ENCODE results near the gene TACC3.

The TACC3 gene

DNA sequence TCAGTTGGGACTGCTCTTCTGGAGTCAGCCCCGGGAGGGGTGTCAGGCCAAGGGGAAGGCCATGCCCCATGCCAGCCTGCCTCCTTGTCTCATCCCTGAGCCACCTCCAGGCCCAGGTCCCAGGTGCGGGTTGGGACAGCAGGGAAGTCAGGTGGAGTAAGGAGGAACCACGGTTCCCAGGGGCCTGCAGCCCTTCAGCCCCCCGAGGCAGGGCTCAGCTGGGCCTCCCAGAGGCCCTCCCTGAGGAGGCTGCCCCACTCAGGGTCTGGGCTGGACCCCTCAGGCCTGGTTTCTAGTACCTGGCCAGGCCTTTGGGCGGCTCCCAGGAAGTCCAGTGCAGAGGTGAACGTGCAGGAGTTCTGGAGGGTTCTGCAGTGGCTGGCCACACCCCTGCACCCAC, 48.4 kb downstream of the TACC3 start:
- FAIRE-seq (no peak), DNase-seq (ENCODE audit: insufficient read length, low spot score) (no peak)

- FAIRE-seq (no peak), DNase-seq (ENCODE audit: insufficient read length, low spot score) (no peak)
These were observed 48.9 kb downstream of the TACC3 start for GRCh38 chr4:1770245-1770644.

- FAIRE-seq (no peak), DNase-seq (ENCODE audit: insufficient read length, low spot score) (no peak)
These were observed 49.5 kb downstream of the TACC3 start for GRCh38 chr4:1770791-1771231.

DNA sequence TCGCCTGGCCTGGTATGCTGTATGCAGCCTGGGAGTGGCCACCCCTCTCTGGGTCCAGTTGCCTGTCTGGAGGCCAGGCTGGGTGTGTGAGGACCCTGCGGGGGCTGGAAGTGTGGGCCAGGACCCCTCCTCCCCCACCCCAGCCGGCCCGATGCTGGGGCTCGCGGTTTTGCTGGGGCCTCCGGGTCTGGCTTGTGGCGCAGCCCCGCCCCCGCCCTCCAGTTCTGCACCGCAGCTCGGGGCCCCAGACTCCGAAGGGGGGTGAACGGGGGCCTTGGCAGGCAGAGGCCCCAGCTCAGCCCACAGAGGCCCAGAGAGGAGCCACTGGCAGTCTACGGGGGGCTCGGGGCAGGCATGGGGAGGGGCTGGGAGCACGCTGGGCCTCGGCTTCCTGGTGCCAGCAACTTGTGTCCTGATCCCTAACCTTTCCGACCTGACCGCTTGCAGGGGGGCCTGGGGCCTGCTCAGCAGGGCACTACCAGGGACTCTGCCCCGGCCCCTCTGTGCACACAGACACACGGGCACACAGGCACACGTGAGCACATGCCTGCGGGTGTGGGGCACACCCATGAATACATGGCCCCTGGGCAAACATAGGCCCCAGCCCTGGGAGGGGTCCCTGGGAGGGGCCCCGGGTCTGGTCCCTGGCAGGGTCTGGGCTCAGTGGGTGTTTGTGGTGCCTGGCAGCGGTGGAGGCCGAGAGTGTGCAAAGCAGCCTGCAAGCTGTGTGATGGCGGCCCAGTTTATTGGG, 50.4 kb downstream of the TACC3 start:
- DNase-seq (ENCODE audit: insufficient read length, low spot score) (no peak), FAIRE-seq (no peak)

- no peak for DNase-seq (ENCODE audit: insufficient read length, low spot score)
- FAIRE-seq: no peak
These were observed 51.7 kb downstream of the TACC3 start for GRCh38 chr4:1772853-1773538.

DNA sequence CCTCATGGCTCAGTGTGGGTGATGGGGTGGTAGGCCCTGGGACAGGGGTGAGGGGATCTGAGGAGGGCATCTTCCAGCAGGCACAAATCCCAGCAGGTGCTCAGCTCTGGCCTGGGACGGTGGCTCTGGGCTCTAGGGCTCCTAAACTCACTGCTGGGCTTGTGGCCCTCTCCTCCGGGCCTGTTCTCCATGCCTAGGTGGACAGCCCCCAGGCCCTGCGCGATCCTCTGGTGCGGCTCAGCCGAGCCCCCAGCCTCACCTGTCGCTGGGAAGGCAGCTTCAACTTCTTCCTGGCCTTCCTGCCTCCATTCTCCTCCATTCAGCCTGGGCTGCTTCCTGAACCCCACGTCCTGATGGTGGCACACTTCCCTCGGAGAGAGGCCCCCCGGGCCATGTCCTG, 52.4 kb downstream of the TACC3 start:
- DNase-seq (ENCODE audit: insufficient read length, low spot score) (no peak), FAIRE-seq (no peak)

DNA sequence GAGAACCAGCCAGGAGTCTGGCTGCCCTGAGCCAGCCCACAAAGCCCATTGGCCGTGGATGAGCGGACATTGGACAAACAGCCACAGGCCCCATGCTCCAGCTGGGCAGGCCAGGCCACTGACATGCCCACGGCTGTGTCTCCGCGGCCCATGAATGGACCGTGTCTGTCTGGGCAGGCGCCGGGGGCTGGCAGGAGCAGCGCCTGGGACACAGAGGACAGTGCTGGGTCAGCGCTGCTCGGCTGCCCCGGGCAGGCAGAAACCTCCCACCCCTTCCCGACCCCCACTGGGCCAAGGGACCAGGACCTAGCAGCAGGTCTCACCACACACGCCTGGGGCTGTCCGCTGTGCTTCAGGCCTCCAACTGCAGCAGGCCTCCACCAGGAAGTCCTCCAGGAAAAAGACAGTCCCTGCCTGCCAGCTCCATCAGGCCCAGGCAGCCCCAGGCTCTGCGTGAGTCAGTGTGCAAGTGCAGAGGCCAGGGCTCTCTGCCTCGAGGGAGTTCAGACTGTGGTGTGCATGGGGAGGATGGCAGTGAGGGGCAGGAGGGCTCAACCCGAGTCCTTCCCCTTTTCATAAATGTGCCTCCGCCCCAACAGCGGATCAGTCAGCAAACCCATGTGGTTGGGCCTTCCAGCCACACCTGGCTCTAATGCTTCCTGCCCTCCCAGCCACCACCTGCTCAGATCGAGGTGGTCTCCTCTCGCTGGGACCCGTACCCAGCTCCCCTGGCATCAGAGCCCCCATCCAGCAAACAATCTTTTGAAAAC, 54.6 kb downstream of the TACC3 start:
- DNase-seq (ENCODE audit: insufficient read length, low spot score): no peak
- no peak for FAIRE-seq

DNA sequence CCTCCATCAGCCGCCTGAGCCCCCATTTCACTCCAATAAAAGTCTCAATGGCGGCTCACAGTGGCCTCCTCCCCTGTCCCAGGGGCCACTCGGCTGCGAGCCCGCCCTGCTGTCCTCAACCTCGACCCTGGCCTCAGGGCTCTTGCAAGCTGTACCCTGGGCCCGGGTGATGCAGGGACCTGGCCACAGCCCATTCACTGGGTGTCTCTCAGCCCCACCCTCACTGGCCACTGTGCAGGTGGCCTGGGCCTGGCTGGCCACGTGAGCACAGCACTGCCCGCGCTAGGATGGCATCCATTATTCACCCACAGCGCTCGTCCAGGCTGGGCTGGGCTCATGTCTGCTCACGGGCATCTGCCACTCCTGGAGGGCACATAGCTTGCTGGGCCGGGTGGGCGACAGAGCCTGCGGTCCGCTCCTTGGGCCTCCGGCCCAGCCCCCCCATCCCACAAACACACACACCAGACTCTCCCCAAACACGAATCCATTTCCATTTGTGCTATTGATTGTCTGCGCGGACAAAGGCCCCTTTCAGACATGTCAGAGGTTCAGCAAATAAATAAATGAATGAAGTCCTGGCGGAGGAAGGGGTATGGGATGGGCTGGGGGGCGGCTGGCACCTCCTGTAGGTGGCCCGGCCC, 55.3 kb downstream of the TACC3 start:
- FAIRE-seq (no peak), DNase-seq (ENCODE audit: insufficient read length, low spot score) (no peak)

DNA sequence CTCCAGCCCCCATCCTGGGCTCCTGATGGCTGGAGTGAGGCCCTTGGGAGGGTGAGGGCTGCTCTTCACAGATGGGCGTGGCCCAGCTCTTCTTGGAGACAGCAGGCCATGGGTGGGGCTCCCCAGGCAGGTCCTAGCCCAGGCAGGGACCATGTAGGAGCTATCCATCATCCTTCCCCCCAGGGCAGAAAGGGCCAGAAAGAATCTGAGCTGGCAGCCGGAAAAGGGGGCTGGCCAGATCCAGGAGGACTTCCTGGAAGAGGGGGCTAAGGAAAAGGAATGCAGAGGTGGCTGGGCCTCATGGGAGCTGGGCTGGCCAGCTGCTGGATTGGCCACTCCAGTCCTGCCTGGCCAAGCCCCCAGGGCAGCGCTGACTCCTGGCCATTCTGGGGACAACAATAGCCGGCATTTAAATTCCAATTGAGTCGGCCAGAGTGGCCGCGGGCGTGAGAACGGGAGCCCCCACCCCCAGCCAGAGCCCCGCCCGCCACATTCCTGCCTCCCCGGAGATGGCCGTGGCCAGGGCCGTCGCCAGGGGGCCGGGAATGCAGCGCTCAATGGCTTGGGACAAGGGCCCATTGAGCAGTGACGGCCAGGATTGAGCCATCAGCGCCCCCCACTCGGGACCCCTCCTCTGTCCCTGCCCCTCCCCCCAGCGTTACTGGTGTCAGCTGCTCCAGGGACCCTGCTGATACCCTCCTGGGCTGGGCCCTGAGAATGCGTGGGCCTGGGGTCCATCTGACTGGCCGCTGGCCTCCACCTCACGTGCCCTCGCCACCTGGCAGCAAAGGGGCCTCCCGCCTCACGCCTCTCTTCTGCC, 56.7 kb downstream of the TACC3 start:
- FAIRE-seq (no peak), DNase-seq (ENCODE audit: insufficient read length, low spot score) (peak; percentile 72)

- FAIRE-seq (no peak), DNase-seq (ENCODE audit: insufficient read length, low spot score) (no peak)
These were observed 57.5 kb downstream of the TACC3 start for GRCh38 chr4:1778642-1779392.

DNA sequence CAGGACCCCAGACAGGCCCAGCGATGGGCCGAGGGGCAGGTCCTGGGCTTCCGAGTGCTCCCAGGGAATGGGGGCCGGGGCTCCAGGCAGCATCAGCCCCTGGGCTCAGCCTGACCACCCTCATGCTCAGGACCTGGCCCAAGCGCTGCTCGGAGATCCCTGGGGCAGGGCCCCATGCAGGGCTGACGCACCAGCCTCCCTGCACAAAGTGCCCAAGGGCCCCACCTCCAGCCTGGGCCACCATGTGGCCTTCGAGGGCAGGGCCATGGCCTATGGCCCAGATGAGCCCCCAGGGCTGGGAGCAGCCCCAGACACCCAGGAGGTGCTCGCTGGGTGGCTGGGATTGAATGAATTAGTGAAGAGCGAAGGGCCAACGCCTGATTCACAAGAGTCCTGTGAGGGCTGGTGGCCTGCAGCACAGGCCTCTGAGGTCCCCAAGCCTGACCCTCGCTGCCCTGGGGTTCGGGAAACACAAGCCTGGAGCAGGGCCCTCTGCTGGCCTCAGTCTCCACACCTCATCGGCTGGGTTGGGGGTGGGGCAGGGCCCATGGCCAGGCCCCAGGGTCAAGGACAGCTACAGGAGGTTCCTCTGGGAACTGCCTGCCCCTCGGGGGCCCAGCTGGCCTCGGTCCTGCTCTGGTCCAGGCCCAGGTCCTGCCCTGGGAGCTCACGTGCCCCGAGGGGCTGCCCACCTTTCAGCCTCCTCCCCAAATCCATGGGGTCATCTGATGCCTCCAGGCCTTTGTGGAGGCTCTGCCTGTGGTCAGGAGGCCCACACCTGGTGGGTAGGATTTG, 58.5 kb downstream of the TACC3 start:
- DNase-seq (ENCODE audit: insufficient read length, low spot score) (no peak), FAIRE-seq (no peak)

DNA sequence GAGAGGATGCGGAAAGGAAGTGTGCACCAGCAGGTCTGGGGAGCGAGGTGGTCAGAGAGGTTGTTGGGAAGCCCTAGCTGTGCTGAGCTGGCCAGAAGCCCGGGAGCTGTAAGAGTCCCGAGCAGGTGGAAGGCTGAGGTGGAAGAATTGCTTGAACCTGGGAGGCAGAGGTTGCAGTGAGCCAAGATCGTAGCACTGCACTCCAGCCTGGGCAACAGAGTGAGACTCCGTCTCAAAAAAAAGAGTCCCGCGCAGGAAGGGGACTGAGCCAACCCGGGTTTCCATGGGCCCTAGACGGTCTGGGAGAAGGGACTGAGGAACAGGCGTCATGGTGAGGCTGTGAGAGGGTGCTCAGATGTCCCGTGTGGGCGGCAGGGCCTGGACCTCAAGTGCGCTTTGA, 59.1 kb downstream of the TACC3 start:
- FAIRE-seq: no peak
- DNase-seq (ENCODE audit: insufficient read length, low spot score): no peak

DNA sequence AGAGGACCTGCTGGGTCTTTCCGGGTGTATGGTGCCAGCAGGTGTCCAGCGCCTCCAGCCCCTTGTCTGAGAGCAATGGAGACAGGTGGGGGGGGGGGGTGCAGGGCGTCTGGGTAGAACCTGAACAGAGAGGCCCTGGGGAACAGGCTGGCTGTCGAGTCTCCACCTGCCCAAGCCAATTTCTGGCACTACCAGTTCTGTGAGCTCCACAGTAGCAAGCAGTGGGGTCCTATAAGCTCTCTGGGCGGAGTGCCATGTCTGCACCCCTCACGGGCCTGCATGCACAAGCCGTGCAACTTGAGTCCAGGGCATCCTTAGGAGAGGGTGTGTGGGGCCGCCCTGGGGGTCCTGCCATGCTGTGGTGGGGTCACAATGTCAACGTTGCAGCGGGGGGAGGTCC, 61.7 kb downstream of the TACC3 start:
- DNase-seq (ENCODE audit: insufficient read length, low spot score): no peak
- FAIRE-seq: no peak

- DNase-seq (ENCODE audit: insufficient read length, low spot score): no peak
- no peak for FAIRE-seq
These were observed 62.6 kb downstream of the TACC3 start for GRCh38 chr4:1783970-1784369.

DNA sequence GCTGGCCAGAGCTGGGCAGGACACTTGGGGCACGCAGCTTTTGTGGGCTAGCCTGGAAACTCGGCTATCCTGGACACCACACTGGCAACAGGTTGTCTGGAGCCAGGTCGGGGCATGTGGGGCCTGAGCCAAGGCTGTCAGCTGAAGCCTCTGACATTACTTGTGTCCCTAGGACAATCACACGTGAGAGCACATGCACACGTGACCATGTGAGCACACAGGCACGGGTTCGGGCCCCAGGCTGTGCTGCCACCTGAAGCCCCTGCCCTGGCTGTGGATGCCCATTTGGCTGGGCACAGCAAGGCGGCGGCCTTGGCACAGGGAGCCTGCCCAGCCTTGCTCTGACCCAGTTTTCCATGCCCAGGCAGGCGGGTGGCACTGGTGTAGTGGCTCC, 63.1 kb downstream of the TACC3 start:
- DNase-seq (ENCODE audit: insufficient read length, low spot score) (no peak), FAIRE-seq (no peak)

- DNase-seq (ENCODE audit: insufficient read length, low spot score) (no peak), FAIRE-seq (no peak)
These were observed 63.7 kb downstream of the TACC3 start for GRCh38 chr4:1784789-1785591.

- FAIRE-seq (no peak), DNase-seq (ENCODE audit: insufficient read length, low spot score) (no peak)
These were observed 64.3 kb downstream of the TACC3 start for GRCh38 chr4:1785592-1785991.

Data from HTR-8/SVneo (cell line).